GM19372 (cell line): ENCODE data around the gene SLC25A17.
"Not testable (repeated sequence)": the region's sequence is repeated elsewhere in the genome, so short reads cannot be mapped to it uniquely, and the experiment has no call there.

ENCODE experiments used
- ATAC-seq: cut with Tn5 transposase; IDR thresholded peaks from one replicate; pipeline ENCODE4 v1.9.1; 2021; ENCODE audit warnings: mild to moderate bottlenecking, low read depth, moderate library complexity; ENCODE audit not compliant: unreplicated experiment

SLC25A17 gene, protein sequence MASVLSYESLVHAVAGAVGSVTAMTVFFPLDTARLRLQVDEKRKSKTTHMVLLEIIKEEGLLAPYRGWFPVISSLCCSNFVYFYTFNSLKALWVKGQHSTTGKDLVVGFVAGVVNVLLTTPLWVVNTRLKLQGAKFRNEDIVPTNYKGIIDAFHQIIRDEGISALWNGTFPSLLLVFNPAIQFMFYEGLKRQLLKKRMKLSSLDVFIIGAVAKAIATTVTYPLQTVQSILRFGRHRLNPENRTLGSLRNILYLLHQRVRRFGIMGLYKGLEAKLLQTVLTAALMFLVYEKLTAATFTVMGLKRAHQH

GRCh38 chr22:40818747-40819598, at the start of gene SLC25A17:
Gene SLC25A17, minus strand, starts transcription at chr22:40819346. Its CDS starts 98 bp downstream, at chr22:40819248.
- ATAC-seq, result peak; percentile 58

GRCh38 chr22:40868379-40868778, 49.2 kb upstream of the SLC25A17 start:
- not testable (repeated sequence) for ATAC-seq

DNA sequence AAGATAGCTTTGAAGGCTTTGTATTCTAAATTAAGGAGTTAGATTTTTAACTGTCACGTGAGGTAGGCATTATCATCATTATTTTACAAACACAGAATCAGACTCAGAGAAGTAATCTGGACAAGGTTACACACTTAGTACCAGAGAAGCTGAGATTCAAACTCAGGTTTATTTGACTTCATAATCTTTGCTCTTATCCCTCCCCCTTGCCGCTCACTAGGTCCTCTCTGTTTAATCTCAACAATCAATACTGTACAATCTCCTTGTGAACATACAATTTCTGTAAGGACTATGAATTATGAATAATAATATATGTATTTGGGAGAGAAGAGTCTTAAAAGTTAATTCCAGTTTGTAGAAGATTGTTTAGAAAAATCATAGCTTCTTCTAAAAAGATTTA, 48.0 kb upstream of the SLC25A17 start:
- ATAC-seq, result no peak

DNA sequence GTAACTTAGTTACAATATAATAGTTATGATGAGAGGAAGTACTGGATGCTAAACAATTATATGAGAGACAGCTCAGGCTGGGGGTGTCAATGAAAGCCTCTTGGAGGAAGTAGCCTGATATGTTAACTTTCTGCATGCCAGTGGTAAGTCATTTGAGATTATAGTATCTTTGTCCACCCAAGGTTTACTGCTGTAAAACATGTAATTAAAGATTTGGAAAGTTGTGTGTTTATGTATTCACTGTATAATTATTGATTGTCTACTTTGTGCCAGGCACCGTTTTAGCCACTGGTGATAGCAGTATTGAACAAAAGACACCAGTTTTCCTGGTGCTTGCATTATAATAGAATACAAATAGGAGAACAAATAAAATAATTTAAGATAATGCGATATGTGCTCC, 43.4 kb upstream of the SLC25A17 start:
- ATAC-seq, result no peak

- ATAC-seq, result no peak
Measured at GRCh38 chr22:40862013-40862412, 42.9 kb upstream of the SLC25A17 start, which contains the start of gene DNAJB7. Gene DNAJB7, minus strand, starts transcription at chr22:40862113. Its CDS starts 119 bp downstream, at chr22:40861994.

DNA sequence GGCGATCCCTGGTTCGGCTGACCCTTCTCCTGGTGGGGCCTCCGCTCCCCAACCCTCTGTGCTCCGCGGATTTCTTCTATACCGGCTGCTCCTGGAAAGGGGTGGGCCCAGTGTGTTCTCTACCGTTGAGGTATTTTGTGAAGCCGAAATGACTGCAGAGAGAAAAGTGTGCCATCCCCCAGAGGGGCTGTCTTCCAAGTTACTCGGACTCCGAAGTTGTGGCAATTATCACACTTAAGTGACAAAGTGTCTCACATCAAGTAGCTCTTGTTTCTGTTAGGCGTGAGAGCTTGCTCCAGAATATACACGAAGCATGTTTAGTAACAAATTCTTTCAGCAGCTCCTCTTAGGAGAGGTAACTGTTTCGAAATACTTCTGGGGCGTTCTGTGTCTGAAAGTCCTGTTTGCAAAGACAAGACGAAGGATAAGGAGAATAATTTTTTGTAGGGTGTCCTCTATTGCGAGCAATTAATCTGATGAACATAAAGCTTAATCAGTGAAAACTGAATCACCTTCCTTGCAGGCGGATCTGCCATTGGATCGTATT, 38.2 kb upstream of the SLC25A17 start:
- no peak for ATAC-seq

DNA sequence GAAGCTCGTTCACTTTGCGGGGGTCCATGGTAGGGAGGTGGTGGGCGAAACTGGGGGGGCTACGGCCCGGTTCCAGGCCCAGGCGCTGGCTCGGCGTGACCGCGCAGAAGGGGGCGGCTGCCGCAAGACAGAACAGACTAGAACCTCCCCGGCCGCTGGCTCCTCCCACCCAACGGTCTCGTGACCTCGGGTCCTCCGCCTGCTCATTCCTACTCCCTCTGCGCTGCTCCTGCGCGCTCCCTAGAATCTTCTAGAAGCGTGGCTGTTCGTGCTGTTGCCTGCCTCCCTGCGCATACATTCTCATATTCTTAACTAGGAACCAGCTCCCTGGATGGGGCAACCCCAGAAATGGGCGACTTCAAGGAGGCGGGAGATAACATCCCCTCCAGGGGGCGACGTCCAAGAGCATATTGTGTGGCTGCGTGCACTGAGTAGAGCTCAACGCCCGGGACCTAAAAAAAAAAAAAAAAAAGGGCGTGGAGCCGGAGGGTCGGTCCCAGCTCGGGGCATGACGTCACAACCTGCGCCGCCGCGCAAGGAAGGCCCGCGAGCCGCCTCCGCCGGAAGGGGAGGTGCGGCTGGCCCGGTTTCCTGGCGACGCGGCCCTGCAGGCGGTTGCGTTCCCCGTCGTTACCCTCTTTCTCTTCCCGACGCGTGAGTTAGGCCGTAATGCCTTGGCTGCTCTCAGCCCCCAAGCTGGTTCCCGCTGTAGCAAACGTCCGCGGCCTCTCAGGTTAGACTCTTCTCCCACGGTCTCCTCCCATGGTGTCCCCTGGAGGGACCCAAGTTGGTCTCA, 37.6 kb upstream of the SLC25A17 start, which contains the start of the genes ST13 and XPNPEP3:
ST13 (minus strand) TSS at position 127 of the 796 bp plus-strand sequence; CDS start at position 28, 99 bp downstream.
XPNPEP3 (plus strand) TSS at position 636 of the 796 bp plus-strand sequence; CDS start at position 670, 34 bp downstream.
- ATAC-seq, result peak; percentile 87

- ATAC-seq, result peak; percentile 0
Measured at GRCh38 chr22:40855979-40856512, 36.9 kb upstream of the SLC25A17 start.

- no peak for ATAC-seq
Measured at GRCh38 chr22:40855071-40855978, 36.2 kb upstream of the SLC25A17 start.

DNA sequence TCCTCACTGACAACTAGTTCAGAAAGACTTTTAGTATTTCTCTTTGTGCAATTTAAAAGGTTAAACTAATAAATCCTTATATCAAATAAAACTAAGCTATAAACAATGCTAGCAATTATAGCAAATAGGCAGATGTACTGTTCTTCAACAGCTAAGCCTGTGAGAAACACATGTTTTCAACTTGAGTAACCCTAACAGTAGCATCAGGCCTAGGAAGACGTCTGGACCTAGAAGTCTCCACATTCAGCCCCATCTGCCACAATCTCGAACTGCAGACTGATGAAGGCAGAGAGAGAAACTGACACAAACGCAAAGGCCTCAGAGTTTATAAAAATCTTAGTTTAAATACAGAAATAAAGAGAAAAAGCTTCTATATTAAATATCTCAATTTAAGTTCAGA, 34.8 kb upstream of the SLC25A17 start:
- ATAC-seq, result no peak

- ATAC-seq, result no peak
Measured at GRCh38 chr22:40853333-40853732, 34.2 kb upstream of the SLC25A17 start.

DNA sequence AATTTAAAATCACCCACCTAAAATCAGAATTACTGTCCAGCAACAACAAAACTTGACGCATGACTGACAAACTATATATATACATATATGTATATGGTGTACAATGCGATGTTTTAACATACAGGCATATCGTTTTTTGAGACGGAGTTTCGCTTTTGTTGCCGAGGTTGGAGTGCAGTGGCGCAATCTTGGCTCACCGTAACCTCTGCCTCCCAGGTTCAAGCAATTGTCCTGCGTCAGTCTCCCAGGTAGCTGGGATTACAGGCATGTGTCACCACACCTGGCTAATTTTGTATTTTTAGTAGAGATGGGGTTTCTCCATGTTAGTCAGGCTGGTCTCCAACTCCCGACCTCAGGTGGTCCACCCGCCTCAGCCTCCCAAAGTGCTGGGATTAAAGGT, 26.7 kb upstream of the SLC25A17 start:
- ATAC-seq, result not testable (repeated sequence)

DNA sequence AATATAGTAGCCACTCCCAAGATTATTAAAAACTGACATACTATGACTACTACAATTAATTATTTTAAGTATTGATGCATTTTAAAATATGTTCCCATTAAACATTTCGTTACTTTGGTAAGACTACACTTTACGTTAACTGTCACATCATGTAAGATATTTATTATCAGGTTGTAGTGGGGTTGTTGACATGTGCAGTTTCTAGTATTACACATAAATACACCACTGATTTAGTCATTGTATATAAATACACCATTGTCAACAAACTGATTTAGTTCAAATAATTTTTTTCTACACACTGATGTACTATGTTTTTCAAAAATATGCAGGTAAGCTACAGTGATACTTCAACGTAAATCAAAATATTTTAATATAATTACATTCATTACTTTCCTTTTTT, 25.8 kb upstream of the SLC25A17 start:
- no peak for ATAC-seq

DNA sequence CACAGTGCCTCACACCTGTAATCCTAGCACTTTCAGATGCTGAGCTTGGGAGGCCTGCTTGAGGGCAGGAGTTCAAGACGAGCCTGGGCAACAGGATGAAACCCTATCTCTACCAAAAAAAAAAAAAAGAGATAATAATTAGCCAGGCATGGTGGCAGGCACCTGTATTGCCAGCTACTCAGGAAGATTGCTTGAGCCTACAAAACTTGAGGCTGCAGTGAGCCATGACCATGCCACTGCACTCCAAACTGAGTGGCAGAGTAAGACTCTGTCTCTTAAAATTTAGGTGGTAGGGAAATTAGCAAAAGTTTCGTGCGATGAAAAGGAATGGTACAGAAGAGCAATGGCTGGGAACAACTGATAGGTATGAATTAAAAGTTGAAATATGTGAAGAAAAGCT, 19.3 kb upstream of the SLC25A17 start:
- ATAC-seq, result no peak

DNA sequence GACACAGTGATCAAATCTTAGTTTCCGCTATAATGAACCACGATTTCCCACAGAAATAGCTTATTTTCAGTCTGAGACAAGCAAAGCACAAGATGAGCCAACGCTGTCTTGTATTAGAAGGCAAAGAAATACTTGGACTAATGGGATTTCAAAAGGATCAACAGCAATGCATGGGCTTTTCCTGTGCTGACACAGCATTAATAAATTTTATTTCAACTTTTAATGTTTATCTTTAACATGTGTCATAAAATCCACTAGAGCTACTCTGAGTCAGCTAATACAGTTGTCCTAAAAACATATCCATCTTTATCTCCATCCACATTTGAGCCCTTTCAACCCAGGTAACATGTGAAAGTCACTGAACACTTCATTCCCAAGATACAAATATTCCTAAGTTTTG, 15.5 kb upstream of the SLC25A17 start:
- ATAC-seq, result no peak

- ATAC-seq, result no peak
Measured at GRCh38 chr22:40829131-40829530, 10.0 kb upstream of the SLC25A17 start.

- no peak for ATAC-seq
Measured at GRCh38 chr22:40826984-40827741, 8.0 kb upstream of the SLC25A17 start.

GRCh38 chr22:40826292-40826691, 7.1 kb upstream of the SLC25A17 start:
- ATAC-seq, result not testable (repeated sequence)
